Measurements from ENCODE around the gene SLCO1B1.

DNA sequence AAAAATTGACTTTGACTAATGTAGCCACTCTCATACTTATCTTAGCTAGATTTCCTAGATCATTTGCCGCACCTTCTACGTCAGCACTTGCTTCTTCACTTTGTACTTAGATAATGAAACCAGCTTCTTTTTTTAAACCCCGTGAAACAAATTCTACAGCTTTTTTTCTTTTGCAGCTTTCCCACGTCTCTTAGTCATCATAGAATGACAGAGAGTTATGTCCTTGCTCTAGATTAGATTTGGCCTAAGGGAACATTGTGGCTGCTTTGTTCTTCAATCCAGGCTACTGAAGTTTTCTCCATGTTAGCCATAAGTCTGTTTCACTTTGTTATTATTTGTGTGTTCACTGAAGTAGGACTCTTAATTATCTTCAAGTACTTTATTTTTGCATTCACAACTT is 108.9 kb downstream of the SLCO1B1 start:
- TF ChIP-seq, protein P1, sequence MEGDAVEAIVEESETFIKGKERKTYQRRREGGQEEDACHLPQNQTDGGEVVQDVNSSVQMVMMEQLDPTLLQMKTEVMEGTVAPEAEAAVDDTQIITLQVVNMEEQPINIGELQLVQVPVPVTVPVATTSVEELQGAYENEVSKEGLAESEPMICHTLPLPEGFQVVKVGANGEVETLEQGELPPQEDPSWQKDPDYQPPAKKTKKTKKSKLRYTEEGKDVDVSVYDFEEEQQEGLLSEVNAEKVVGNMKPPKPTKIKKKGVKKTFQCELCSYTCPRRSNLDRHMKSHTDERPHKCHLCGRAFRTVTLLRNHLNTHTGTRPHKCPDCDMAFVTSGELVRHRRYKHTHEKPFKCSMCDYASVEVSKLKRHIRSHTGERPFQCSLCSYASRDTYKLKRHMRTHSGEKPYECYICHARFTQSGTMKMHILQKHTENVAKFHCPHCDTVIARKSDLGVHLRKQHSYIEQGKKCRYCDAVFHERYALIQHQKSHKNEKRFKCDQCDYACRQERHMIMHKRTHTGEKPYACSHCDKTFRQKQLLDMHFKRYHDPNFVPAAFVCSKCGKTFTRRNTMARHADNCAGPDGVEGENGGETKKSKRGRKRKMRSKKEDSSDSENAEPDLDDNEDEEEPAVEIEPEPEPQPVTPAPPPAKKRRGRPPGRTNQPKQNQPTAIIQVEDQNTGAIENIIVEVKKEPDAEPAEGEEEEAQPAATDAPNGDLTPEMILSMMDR (conservative IDR thresholded peaks at IDR 0.05; ENCODE audit: low read depth, low read length) = no peak
- no peak for TF ChIP-seq EZH2phosphoT487 (IDR thresholded peaks at IDR 0.05; ENCODE audit: borderline replicate concordance, low read length)

Data from PC-3 (cell line).